GM12891 (cell line): ENCODE results near the gene DNER.

ENCODE experiments used
- DNase-seq: peaks from one replicate; pipeline ENCODE4 v3.0.0; 2011; ENCODE audit warnings: low spot score; ENCODE audit not compliant: insufficient read length
- FAIRE-seq: peaks from 2 replicates; lab custom pipeline; 2011; peaks lifted over from hg19 to GRCh38; lab: Jason Lieb, UNC
- PAX5 ChIP-seq: IDR thresholded peaks from 2 replicates; pipeline ENCODE4 v1.6.1; 2011; ENCODE audit warnings: low read length, moderate library complexity, mild to moderate bottlenecking; ENCODE audit not compliant: insufficient read depth, severe bottlenecking
- POLR2A ChIP-seq: IDR thresholded peaks from 2 replicates; pipeline ENCODE4 v1.6.1; 2011; ENCODE audit warnings: low read depth, low read length, control low read depth
- POLR2AphosphoS5 ChIP-seq: IDR thresholded peaks from 2 replicates; pipeline ENCODE4 v1.6.1; 2011; ENCODE audit warnings: low read depth, low read length, control low read depth
- POU2F2 ChIP-seq: IDR thresholded peaks from 2 replicates; pipeline ENCODE4 v1.6.1; 2011; ENCODE audit warnings: low read depth, mild to moderate bottlenecking, control low read depth, low read length, moderate library complexity
- SPI1 ChIP-seq: IDR thresholded peaks from 2 replicates; pipeline ENCODE4 v1.6.1; 2011; ENCODE audit warnings: low read depth, low read length, control low read depth
- TAF1 ChIP-seq: IDR thresholded peaks from 2 replicates; pipeline ENCODE4 v1.6.1; 2011; ENCODE audit warnings: low read depth, low read length, control low read depth

The DNER gene

GRCh38 chr2:229456091-229456490, 258.3 kb downstream of the DNER start:
- FAIRE-seq: no peak
- TF ChIP-seq SPI1: no peak
- TF ChIP-seq POLR2AphosphoS5: no peak
- TF ChIP-seq PAX5: no peak

DNA sequence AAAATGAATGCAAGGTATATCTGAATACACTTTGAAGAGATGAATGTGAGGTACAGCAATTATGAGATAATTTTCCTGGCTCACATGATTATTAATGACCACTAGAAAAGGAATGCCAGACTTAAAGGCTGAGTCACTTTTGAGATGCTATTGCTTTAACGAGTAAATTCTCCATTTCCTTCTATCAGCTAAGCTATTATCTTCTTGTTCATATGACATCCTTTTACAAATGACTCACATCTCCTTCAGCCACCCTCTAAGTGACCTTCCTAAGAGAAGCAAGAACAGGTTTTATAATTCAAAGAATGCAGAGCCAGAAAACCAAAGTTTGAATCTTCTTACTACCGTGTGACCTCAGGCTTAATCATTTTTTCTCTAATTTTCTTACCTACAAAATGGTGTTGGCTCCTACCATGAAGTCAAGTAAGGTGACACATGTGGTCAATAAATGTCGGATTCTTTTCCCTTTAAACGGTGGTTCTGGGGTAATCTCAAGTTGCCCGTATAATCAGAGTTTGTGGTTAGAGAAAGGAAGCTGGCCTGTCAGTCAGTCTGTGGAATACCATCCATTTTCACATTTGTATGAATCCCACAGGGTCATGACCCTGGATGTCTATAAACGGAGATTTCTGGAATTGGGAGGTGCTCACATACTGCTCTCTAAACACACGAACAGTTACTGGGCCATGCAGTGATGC, 259.3 kb downstream of the DNER start:
- TF ChIP-seq SPI1 (no peak), POU2F2 (no peak)
- FAIRE-seq: no peak
- DNase-seq: no peak

More at GRCh38 chr2:229456091-229456490, 258.3 kb downstream of the DNER start:
- no peak for DNase-seq

GRCh38 chr2:229453230-229453629, 261.1 kb downstream of the DNER start:
- no peak for DNase-seq
- no peak for FAIRE-seq
- no peak for TF ChIP-seq SPI1
- TF ChIP-seq POLR2A: no peak
- no peak for TF ChIP-seq POLR2AphosphoS5
- no peak for TF ChIP-seq POU2F2
- no peak for TF ChIP-seq PAX5
- TF ChIP-seq TAF1: no peak

- DNase-seq (no peak), FAIRE-seq (no peak)
- TF ChIP-seq PAX5 (no peak), POLR2A (no peak), POLR2AphosphoS5 (no peak), SPI1 (no peak), TAF1 (no peak), POU2F2 (no peak)
Measured at GRCh38 chr2:229451852-229452251, 262.5 kb downstream of the DNER start.

DNA sequence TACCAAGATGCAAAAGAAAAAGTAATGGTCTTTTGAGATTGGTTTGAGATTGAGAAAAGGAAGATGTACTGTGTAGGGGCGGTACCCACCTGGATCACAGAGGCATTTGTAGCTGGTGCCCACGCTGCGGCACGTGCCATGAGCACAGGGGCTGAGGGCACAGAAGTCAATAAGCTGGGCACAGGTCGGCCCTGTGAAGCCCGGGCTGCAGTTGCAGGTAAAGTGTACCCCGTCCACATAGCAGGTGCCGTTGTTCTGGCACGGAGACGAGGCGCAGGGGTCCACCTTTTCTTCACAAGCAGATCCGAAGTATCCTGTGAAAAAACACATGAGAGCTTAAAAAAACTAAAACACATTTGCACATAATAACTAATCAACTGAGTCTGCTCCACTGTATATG, 267.1 kb downstream of the DNER start:
- no peak for TF ChIP-seq POLR2AphosphoS5
- no peak for TF ChIP-seq PAX5
- no peak for TF ChIP-seq POLR2A
- no peak for TF ChIP-seq TAF1
- TF ChIP-seq SPI1: no peak
- TF ChIP-seq POU2F2: no peak
- DNase-seq: no peak
- no peak for FAIRE-seq

- DNase-seq: no peak
- no peak for FAIRE-seq
- TF ChIP-seq TAF1: no peak
- TF ChIP-seq POU2F2: no peak
- TF ChIP-seq PAX5: no peak
- no peak for TF ChIP-seq POLR2A
- TF ChIP-seq POLR2AphosphoS5: no peak
- TF ChIP-seq SPI1: no peak
Measured at GRCh38 chr2:229446350-229446749, 268.0 kb downstream of the DNER start.

GRCh38 chr2:229445501-229446211, 268.7 kb downstream of the DNER start:
- TF ChIP-seq POU2F2 (no peak), PAX5 (no peak), SPI1 (no peak), TAF1 (no peak), POLR2AphosphoS5 (no peak), POLR2A (no peak)

DNA sequence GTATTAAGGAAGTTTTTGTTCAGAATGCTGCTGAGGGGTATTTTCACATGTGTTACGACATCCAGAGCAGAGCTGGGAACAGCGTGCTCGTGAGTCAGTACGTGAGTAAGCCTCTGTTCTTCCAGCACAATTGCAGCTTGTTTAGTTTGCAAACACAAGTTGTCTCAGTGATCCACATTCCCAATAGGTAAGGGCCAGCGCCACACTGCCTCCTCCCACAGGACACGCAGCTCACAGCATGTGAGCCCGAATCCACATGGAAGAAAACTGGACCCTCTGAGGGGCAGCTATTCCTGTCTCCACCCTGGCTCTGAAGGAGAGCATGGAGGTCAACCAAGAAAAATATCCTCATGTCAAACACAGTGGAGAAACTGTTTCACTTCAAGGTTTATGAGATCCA, 269.3 kb downstream of the DNER start:
- TF ChIP-seq TAF1 (no peak), POLR2AphosphoS5 (no peak), POLR2A (no peak), SPI1 (no peak), PAX5 (no peak), POU2F2 (no peak)
- FAIRE-seq (no peak), DNase-seq (no peak)

More at GRCh38 chr2:229445501-229446211, 268.7 kb downstream of the DNER start:
- FAIRE-seq (no peak), DNase-seq (no peak)

DNA sequence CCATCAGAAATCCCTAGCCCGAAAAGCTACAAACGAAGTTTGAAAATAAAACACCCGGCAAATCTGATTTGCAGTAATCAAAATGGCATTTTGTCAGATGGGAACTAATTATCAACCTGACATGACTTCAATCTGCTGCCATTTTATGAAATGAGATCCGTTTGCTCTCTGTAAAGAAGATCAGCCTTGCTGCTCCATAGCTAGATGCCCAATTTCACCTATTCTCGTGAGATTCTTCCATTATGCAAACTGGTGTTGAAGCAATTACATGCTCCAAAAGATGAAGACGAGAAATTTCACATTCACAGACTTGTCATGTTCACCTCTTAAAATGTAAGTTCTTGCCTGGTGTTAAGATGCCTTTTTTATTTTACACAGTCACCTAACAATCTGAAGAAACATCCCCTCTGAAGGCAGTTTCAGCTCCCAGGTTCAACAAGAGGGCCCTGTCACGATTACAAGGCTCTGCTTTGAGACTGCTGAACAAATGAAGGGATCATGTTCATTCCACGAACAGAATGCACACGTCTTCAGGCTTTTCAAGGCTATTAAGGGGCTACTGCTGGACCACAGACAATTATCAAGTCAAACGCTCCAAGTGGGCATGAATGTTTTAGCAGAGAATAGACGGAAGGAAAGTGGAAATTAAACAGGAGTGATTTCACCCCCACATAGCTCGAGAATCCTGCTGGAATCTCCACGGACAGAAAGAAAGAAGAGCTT, 270.6 kb downstream of the DNER start:
- FAIRE-seq: no peak
- TF ChIP-seq PAX5 (no peak), POLR2A (no peak), POU2F2 (no peak), SPI1 (no peak), TAF1 (no peak), POLR2AphosphoS5 (no peak)
- no peak for DNase-seq
